ENCODE data around the gene RPP25. TPM values are rescaled to one million over a fixed set of nuclear protein-coding genes. Genes with fewer than 3 reads are reported as not detected.

RPP25 gene
- total and polyA plus RNA-seq, 10 of the 15 experiments (the other 5 are each of a cell fraction or from before 2014, with no cell fraction given): 0.41 to 10.8 (median 4.7) TPM

DNA sequence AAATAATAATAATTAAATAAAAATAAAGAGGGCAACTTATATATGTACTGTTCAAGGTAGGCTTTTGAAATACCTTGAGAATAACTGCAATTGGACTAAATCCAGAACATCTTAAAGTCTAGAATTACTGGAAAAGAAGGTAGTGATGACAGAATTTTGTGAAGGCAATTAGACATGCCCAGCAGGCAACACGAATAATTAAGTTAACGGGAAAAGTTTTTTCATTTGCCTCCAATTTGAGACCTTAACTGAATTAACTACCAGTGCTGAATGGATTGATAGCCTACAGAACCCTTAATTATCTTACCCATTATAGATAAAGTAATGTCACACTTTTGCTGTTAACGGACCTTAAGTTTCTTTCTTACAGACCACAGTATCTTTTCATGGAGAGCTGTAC is 32.0 kb downstream of the RPP25 start:
- Histone ChIP-seq H3K79me2 (ENCODE audit: control insufficient read depth, insufficient read depth, low read length) (peaks cover 8% of the 10 kb centered on the region), H3K27me3 (replicated peaks in 1 of 2; ENCODE audit: control insufficient read depth in 2 of 2, insufficient read depth in 2 of 2, low read length in 1 of 2) (no peaks in the 10 kb centered on the region), H3K9me3 (replicated peaks; ENCODE audit: control insufficient read depth, insufficient read depth, low read length) (no peaks in the 10 kb centered on the region), H4K20me1 (ENCODE audit: control insufficient read depth, insufficient read depth) (no peaks in the 10 kb centered on the region), H2AFZ (ENCODE audit: control insufficient read depth, low read depth, low read length) (no peak overlapping the region), H3K9ac (ENCODE audit: control insufficient read depth, insufficient read depth, low read length) (no peak overlapping the region), H3K4me1 (ENCODE audit: control insufficient read depth, insufficient read depth, low read length) (no peaks in the 10 kb centered on the region), H3K4me3 (no peak overlapping the region), H3K4me2 (ENCODE audit: control insufficient read depth, insufficient read depth) (no peak overlapping the region), H3K27ac (ENCODE audit: control insufficient read depth, insufficient read depth) (no peak overlapping the region), H3K36me3 (ENCODE audit: control insufficient read depth in 2 of 2, insufficient read depth in 2 of 2, low read length in 1 of 2) (peaks cover 11 to 57% of the 10 kb centered on the region in 2 experiments)
- ChIA-PET POLR2A (no interaction called here), SMC1A (ENCODE audit: uncharacterized antibody, unreplicated experiment) (no interaction called here), RAD21 (ENCODE audit: unreplicated experiment) (no interaction called here), CTCF (interaction anchor here (0.7 kb wide), 1 partner anchor 27 kb away, joined by 3 read pairs; no protein-coding TSS in a partner anchor)
- TF ChIP-seq HCFC1 (IDR thresholded peaks at IDR 0.05; ENCODE audit: low read length) (no peak), SMAD5 (IDR thresholded peaks at IDR 0.05; ENCODE audit: low read depth) (no peak)
- intact Hi-C loops (cut with micrococcal nuclease; ENCODE audit: unreplicated experiment) (no loop called here), in situ Hi-C loops (cut with MboI) (no loop called here)
- FAIRE-seq: no peak
- no peak for ATAC-seq
- WGBS (ENCODE audit: insufficient coverage, insufficient replicate concordance, low lambda C conversion rate, missing lambda C conversion rate): 91% methylated on average over 3 of the region's 3 CpGs
- TSS peak; percentile 30 for BruUV-seq (replicated peaks)
- DNase-seq (ENCODE audit: low read depth, low spot score): no peak

DNA sequence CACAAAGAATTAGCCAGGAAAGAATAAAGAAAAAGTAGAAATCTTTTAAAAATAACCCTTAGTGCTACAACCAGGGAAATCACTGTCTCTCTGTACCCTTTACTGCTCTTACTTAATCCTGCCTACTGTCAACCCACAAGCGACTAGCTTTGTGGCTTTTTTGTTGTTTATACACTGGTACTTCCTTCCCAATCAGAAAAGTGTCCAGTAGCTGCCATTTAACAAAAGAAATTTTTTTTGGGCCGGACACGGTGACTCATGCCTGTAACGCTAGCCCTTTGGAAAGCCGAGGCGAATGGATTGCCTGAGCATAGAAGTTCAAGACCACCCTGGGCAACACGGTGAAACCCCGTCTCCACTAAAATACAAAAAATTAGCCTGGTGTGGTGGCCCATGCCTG is 36.1 kb downstream of the RPP25 start:
- intact Hi-C loops (cut with micrococcal nuclease; ENCODE audit: unreplicated experiment): no loop called here
- CTCF ChIA-PET: interaction anchor here (0.8 to 1.2 kb wide), 2 partner anchors 19 to 30 kb away, joined by 3 read pairs; no protein-coding TSS in a partner anchor
- SMC1A ChIA-PET (ENCODE audit: uncharacterized antibody, unreplicated experiment): no interaction called here
- no peaks in the 10 kb centered on the region for H3K9me3 ChIP-seq (replicated peaks; ENCODE audit: control insufficient read depth, insufficient read depth, low read length)
- H3K27ac ChIP-seq (ENCODE audit: control insufficient read depth, insufficient read depth): no peak overlapping the region
- H3K9ac ChIP-seq (ENCODE audit: control insufficient read depth, insufficient read depth, low read length): no peak overlapping the region
- H3K4me2 ChIP-seq (ENCODE audit: control insufficient read depth, insufficient read depth): no peak overlapping the region
- in situ Hi-C loops (cut with MboI): no loop called here
- H3K79me2 ChIP-seq (ENCODE audit: control insufficient read depth, insufficient read depth, low read length): no peaks in the 10 kb centered on the region
- ATAC-seq: no peak
- no peaks in the 10 kb centered on the region for H3K27me3 ChIP-seq (replicated peaks in 1 of 2; ENCODE audit: control insufficient read depth in 2 of 2, insufficient read depth in 2 of 2, low read length in 1 of 2)
- 98% methylated on average over 8 of the region's 8 CpGs for WGBS (ENCODE audit: insufficient coverage, insufficient replicate concordance, low lambda C conversion rate, missing lambda C conversion rate)
- no TSS peak for BruUV-seq (replicated peaks)
- FAIRE-seq: no peak
- DNase-seq (ENCODE audit: low read depth, low spot score): no peak
- H4K20me1 ChIP-seq (ENCODE audit: control insufficient read depth, insufficient read depth): no peaks in the 10 kb centered on the region
- POLR2A ChIA-PET: interaction anchor here (1.0 kb wide), 1 partner anchor 26 kb away, joined by 4 read pairs; no protein-coding TSS in a partner anchor
- H3K4me3 ChIP-seq: no peak overlapping the region
- peaks cover 13 to 53% of the 10 kb centered on the region in 2 experiments for H3K36me3 ChIP-seq (ENCODE audit: control insufficient read depth in 2 of 2, insufficient read depth in 2 of 2, low read length in 1 of 2)
- no peaks in the 10 kb centered on the region for H3K4me1 ChIP-seq (ENCODE audit: control insufficient read depth, insufficient read depth, low read length)
- RAD21 ChIA-PET (ENCODE audit: unreplicated experiment): no interaction called here
- H2AFZ ChIP-seq (ENCODE audit: control insufficient read depth, low read depth, low read length): no peak overlapping the region
- TF ChIP-seq JUND (IDR thresholded peaks at IDR 0.05; ENCODE audit: low read depth, low read length) (no peak), FOXM1 (IDR thresholded peaks at IDR 0.05; ENCODE audit: low read depth, low read length) (no peak), SPI1 (IDR thresholded peaks at IDR 0.05; ENCODE audit: borderline replicate concordance, insufficient read depth, low read depth, low read length) (no peak), CTCF (IDR thresholded peaks at IDR 0.05 in 2 of 3, conservative IDR thresholded peaks at IDR 0.05 in 1 of 3; ENCODE audit: control insufficient read depth in 2 of 3, extremely low read depth in 1 of 3, insufficient read depth in 1 of 3, low read depth in 3 of 3, low read length in 3 of 3) (no peak), HDAC6 (IDR thresholded peaks at IDR 0.05; ENCODE audit: unreplicated experiment) (no peak), ZNF207 (IDR thresholded peaks at IDR 0.05; ENCODE audit: borderline replicate concordance) (no peak), ZSCAN29 (IDR thresholded peaks at IDR 0.05) (no peak)
- TF ChIP-seq, protein P1, sequence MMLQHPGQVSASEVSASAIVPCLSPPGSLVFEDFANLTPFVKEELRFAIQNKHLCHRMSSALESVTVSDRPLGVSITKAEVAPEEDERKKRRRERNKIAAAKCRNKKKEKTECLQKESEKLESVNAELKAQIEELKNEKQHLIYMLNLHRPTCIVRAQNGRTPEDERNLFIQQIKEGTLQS (IDR thresholded peaks at IDR 0.05; ENCODE audit: borderline replicate concordance, extremely low read depth, low read depth, low read length): no peak
- TF ChIP-seq, protein P2, sequence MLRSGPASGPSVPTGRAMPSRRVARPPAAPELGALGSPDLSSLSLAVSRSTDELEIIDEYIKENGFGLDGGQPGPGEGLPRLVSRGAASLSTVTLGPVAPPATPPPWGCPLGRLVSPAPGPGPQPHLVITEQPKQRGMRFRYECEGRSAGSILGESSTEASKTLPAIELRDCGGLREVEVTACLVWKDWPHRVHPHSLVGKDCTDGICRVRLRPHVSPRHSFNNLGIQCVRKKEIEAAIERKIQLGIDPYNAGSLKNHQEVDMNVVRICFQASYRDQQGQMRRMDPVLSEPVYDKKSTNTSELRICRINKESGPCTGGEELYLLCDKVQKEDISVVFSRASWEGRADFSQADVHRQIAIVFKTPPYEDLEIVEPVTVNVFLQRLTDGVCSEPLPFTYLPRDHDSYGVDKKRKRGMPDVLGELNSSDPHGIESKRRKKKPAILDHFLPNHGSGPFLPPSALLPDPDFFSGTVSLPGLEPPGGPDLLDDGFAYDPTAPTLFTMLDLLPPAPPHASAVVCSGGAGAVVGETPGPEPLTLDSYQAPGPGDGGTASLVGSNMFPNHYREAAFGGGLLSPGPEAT (IDR thresholded peaks at IDR 0.05; ENCODE audit: low read depth): no peak
- TF ChIP-seq, protein P3, sequence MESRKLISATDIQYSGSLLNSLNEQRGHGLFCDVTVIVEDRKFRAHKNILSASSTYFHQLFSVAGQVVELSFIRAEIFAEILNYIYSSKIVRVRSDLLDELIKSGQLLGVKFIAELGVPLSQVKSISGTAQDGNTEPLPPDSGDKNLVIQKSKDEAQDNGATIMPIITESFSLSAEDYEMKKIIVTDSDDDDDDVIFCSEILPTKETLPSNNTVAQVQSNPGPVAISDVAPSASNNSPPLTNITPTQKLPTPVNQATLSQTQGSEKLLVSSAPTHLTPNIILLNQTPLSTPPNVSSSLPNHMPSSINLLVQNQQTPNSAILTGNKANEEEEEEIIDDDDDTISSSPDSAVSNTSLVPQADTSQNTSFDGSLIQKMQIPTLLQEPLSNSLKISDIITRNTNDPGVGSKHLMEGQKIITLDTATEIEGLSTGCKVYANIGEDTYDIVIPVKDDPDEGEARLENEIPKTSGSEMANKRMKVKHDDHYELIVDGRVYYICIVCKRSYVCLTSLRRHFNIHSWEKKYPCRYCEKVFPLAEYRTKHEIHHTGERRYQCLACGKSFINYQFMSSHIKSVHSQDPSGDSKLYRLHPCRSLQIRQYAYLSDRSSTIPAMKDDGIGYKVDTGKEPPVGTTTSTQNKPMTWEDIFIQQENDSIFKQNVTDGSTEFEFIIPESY (IDR thresholded peaks at IDR 0.05): no peak

Measured in GM12878 (cell line).